Frontal cortex (tissue), 4 donors: ENCODE data around the gene FOSL2. TPM values are rescaled to one million over a fixed set of nuclear protein-coding genes. Genes with fewer than 3 reads are reported as not detected.

ENCODE experiments used
- DNase-seq, 2 donors: peaks; one replicate each; pipeline ENCODE4 v3.0.0; 2012; ENCODE audit warnings: low spot score in 2 of 2
- FAIRE-seq: peaks from 2 replicates; lab custom pipeline; 2012; peaks lifted over from hg19 to GRCh38; lab: Jason Lieb, UNC
- total RNA-seq: library from RNA; depleted of rRNA; stranded (reverse); fragments of >200 nt; gene quantifications from one replicate; pipeline ENCODE4 v1.2.3, GENCODE V29; 2014
- donor health status: control.
- donor health status: control.
- donor health status: control.

Gene FOSL2
- total RNA-seq, 1 donor from 2014 or later = 20.0 TPM

- DNase-seq (peak; percentile 58 to 82), FAIRE-seq (no peak)
These were observed 36.4 kb upstream of the FOSL2 start for GRCh38 chr2:28356095-28356911.

GRCh38 chr2:28357055-28357454, 35.6 kb upstream of the FOSL2 start:
- no peak for FAIRE-seq
- DNase-seq = no peak

- FAIRE-seq (no peak), DNase-seq (no peak)
These were observed 34.5 kb upstream of the FOSL2 start for GRCh38 chr2:28357948-28358667.

DNA sequence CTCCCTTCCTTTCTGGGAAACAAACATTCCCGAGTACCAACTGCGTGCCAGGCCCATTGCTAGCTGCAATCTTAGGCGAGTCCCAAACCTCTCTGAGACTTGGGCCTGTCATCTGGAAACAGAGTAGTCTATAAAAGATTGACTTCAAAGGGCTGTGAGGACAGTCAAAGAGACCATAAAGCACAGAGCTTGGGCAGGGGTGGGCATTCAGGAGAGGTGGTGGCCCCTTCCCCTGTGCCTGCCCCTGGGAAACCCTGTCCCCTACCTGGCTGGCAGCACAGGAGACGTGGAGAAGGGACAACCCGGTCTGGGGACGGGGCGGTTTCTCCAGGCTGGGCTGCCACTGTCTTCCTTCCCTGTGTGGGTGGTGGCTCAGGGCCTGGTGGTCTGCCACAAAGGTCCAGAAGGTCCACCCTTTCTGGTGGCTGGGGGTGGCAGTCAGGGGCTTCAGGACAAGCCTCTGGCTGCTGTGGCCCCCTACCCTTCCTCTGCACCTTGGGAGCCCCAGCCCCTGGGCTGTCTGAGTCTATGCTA, 33.9 kb upstream of the FOSL2 start:
- DNase-seq = no peak

GRCh38 chr2:28359222-28360057, 33.2 kb upstream of the FOSL2 start:
- FAIRE-seq (no peak), DNase-seq (no peak)

More for the DNA sequence above, 33.9 kb upstream of the FOSL2 start:
- FAIRE-seq = no peak

GRCh38 chr2:28360058-28360717, 32.5 kb upstream of the FOSL2 start:
- FAIRE-seq (no peak), DNase-seq (no peak)

DNA sequence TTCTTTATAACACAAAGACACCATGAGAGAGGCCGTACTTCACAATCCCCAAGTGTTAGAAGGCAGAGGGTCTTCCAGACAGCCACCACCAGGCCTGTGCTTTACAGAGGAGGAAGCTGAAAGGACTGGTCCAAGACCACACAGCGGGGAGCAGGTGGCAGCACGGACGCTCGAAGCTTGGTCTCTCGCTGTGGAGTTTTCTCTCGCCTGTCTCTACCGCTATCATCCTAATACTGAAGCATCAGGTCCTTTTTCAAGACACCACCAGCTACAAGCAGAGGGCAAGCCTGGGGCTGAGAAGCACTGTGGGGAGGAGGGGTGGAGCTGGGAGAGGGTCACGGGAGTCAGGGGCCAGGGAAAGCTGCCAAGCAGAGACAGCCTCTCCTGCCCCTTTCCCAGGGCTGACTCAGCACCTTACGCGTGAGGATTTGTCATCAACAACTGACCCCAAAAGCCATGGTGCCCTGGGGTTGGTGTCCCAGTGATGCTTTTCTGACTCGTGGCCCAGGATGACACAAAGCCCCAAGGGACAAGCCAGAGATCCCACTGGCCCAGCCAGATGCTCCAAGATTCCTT, 31.9 kb upstream of the FOSL2 start:
- FAIRE-seq = no peak
- no peak for DNase-seq

- no peak for FAIRE-seq
These were observed 30.5 kb upstream of the FOSL2 start for GRCh38 chr2:28361991-28362710.

GRCh38 chr2:28362991-28363521, 29.6 kb upstream of the FOSL2 start:
- DNase-seq = no peak

More at GRCh38 chr2:28361991-28362710, 30.5 kb upstream of the FOSL2 start:
- DNase-seq = no peak

DNA sequence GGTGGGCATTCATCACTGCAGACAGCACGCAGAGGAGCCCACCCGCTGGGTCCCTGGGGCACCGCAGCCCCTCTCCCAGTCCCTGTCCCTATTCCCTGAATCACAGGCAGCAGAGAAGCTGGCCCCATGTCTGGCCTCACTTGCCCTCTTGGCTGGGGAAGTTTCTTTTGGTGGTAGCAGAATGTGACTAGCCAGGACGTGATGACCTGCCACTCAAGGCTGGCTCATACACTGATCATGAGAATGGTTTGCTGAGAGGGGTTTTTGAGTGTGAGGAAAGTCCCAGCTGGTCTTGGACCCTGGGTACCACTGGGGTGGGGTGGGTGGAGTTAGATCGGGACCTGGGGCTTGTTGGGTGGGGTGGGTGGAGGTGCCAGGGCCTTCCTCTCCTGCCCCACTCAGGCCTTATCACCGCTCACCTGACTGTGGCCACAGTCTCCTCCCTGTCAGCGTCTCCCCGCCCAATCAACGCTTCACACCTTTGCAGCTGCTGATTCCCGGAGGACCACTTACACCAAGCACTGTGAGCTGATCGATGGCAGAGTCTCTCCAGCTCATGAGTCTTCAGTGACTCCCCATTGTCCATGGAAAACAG, 28.9 kb upstream of the FOSL2 start:
- DNase-seq (no peak), FAIRE-seq (no peak)

More at GRCh38 chr2:28362991-28363521, 29.6 kb upstream of the FOSL2 start:
- FAIRE-seq = no peak

DNA sequence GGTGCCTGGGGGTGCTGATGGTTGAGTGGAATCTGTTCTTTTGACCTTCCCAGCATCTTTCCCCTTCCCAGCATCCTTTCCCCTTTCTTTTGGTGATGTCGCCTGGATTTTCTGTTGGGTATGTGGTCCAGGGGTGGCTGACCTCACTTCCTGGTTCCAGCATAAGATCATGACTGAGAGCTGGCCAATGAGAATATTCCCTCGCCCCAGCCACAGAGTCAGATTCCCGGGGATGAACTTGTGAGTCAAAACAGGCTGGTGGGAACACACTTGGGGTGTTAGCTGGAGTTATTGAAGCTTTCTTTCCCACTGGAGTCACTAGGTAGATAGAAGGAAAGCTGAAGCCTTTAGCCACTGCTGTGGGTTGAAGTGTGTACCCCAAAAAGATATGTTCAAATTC, 28.0 kb upstream of the FOSL2 start:
- DNase-seq (no peak), FAIRE-seq (no peak)

DNA sequence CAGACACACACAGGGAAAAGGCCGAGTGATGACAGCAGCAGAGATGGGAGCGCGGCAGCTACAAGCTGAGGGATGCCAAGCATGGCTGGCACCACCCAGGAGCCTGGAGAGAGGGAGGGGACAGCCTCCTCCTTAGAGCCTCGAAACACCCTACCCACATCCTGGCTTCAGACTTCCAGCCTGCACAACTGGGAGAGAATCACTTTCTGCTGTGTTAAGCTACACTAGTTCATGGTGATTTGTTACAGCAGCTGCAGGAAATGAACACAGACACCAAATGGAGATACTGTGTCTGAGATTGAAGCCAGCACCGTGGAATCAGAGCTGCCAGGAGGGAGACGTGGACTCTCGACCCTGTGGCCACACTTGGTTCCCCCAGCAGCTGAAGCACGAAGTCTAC, 27.5 kb upstream of the FOSL2 start:
- no peak for FAIRE-seq
- DNase-seq = no peak

DNA sequence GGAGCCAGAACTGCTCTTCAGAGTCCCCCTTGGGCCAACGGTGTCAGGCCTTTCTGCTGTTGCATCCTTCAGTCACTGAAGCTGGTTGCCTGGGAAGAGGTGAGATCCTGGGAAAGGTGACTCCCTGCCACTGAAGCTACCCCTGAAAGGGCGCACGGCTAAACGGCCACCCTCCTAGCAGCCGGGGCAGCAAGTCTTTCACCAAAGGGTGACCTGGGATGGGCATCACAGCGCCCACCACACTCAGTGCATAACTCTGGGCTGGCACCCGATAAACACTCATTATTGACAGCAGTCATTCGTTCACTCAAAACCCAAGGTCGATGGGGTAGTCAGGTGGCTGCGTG, 26.5 kb upstream of the FOSL2 start:
- FAIRE-seq (no peak), DNase-seq (no peak)

- DNase-seq (no peak), FAIRE-seq (no peak)
These were observed 26.0 kb upstream of the FOSL2 start for GRCh38 chr2:28366496-28367282.

DNA sequence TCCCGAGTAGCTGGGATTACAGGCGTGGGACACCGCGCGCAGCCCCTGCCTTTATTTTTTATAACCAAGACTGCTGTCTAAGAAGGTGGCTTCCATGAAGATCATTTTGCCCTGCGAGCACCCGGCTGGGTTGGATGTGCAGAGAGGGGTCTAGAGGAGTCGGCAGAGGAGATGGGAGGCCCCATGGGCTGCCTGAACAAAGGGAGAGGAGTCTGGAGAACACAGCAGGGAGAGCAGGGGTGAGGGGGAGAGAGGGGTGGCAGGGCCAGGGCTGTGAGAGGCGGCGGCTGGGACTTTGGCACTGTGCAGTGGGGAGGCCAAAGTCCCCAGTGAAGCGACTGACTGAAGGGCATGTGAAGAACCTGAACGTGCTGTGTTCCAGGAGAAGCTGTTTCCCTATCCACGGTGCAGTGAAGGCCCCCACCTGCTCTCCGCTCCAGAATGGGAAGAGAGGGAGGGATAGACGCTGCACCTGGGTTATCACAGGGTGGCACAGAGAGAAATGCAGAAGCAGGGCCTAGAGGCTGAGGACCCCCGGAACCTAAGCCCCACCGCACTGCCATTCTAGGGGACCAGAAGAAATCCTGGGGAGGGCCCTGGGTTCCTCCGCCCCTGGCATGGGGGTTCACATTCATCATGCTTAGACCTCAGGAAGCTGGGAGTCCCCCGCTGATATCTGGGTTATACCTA, 24.8 kb upstream of the FOSL2 start:
- no peak for DNase-seq
- no peak for FAIRE-seq

GRCh38 chr2:28368357-28368798, 24.3 kb upstream of the FOSL2 start:
- FAIRE-seq (no peak), DNase-seq (no peak)

DNA sequence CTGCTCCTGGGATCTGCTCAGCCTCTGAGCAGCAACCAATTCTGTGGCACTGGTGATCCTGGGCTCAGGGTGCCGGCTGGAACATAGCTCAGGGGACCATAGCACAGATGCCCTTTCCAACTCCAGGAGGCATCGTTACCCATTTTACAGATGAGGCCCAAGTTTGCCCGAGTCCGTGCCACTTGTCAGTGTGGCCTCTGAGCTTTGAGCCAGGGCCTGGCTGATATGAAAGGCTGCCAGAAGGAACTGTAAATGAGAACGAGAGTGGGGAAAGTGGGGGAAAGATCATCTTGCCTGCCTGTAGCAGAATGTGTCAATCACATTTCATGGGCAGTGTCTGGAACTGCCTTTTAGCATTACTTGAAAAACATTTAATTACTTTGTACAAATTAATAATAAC, 23.3 kb upstream of the FOSL2 start:
- FAIRE-seq = no peak
- DNase-seq = no peak
